Measurements from ENCODE around the gene PARP3.
"Not testable (repeated sequence)": the region's sequence is repeated elsewhere in the genome, so short reads cannot be mapped to it uniquely, and the experiment has no call there.

Gene PARP3

DNA sequence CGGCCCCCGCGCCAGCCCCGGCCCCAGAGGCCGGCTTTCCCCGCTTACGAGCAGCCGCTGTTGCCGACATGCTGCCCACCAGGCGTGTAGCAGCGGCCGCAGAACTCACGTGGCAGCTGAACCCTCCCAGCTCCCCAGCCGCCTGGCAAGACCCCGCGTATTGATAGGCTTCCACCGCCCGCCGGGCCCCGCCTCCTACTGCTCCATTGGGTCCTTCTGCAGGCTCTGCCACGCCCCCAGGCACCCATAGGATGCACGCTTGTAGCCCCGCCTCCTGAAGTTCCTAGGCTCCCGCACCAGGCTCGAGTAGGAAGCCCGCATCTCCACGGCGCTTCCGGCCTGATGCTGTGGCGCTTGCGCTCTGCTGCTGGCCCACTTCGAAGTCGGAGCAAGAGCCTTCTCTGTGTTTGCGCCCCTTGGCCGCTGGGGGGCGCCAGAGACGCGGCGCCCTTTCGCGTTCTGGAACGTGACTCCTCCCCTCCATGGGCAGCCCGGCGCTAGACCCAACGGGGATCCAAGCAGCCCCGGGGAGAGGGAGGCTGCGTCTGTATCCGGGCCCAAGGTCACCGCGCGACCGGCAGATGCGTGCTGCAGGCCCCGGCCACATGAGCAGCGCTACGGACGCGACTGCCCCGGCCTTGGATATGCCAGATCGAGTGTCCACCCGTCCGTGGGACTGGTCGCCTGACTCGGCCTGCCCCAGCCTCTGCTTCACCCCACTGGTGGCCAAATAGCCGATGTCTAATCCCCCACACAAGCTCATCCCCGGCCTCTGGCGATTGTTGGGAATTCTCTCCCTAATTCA is at the start of gene PARP3, which contains the start of gene RRP9:
TSS of gene PARP3 (plus strand) at position 566 of the 805 bp plus-strand sequence. CDS start 993 bp downstream, outside the sequence.
TSS of gene RRP9 (minus strand) at position 107 of the 805 bp plus-strand sequence. CDS start at position 70, 37 bp downstream.
- DNase-seq (ENCODE audit: low read depth in 2 of 2), result peak; percentile 98 to 100

GRCh38 chr3:51894391-51894790 is 47.8 kb upstream of the PARP3 start:
- DNase-seq (ENCODE audit: low read depth in 2 of 2), result no peak

DNA sequence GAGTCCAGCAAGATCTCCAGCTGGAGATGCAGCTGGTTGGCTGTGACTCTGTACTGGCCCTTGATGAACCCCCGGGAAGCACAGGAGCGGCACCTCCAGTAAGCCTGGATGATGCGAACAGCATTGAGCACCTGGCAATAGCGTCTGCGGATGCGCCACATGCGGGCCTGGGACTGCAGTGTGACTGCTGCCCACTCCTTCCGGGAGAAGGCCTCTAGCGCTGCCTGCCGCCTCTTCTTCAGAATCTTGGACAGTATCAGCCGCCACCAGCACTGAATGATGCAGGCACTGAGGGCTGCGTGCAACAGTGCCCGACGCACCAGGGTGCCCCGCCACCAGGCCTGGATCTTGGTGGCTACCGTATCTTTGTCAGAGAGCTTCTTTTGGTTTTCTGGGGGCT is 47.2 kb upstream of the PARP3 start:
- no peak for DNase-seq (ENCODE audit: low read depth in 2 of 2)

DNA sequence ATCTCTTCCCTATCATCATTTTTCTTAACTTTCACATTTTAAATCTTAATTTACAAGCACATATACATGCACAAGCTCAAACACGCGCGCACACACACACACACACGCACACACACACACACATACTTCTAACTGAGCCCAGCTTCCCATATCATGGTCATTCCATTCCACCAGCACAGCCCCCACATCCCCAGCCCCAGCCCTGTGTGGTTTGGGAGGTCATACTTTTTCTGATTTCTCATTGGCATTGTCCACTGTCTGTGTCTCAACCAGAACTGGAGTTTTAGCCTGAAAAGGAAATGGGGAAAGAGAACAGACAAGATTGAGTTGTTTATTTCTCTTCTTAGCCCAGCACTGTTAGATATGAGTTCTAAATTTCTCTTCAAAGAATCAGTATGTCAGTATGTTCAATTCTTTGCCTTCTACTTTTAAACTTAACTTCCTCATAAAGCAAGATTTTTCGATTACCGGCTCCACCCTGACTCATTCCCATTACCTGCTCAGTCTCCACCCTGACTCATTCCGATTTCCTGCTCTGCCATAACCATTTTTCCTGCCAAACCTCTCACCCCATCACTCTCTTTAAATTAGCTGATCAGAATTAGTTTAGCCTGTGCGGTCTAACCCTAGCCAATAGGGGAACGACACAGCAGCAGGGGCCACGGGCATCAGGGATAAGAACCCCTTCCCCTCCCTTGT is 45.4 kb upstream of the PARP3 start:
- DNase-seq (ENCODE audit: low read depth in 2 of 2), result no peak

GRCh38 chr3:51897391-51897790 is 44.8 kb upstream of the PARP3 start:
- DNase-seq (ENCODE audit: low read depth in 2 of 2), result no peak

- not testable (repeated sequence) for DNase-seq (ENCODE audit: low read depth in 2 of 2)
Measured at GRCh38 chr3:51900043-51900442, 42.1 kb upstream of the PARP3 start.

- not testable (repeated sequence) for DNase-seq (ENCODE audit: low read depth in 2 of 2)
Measured at GRCh38 chr3:51902361-51902760, 39.8 kb upstream of the PARP3 start.

DNA sequence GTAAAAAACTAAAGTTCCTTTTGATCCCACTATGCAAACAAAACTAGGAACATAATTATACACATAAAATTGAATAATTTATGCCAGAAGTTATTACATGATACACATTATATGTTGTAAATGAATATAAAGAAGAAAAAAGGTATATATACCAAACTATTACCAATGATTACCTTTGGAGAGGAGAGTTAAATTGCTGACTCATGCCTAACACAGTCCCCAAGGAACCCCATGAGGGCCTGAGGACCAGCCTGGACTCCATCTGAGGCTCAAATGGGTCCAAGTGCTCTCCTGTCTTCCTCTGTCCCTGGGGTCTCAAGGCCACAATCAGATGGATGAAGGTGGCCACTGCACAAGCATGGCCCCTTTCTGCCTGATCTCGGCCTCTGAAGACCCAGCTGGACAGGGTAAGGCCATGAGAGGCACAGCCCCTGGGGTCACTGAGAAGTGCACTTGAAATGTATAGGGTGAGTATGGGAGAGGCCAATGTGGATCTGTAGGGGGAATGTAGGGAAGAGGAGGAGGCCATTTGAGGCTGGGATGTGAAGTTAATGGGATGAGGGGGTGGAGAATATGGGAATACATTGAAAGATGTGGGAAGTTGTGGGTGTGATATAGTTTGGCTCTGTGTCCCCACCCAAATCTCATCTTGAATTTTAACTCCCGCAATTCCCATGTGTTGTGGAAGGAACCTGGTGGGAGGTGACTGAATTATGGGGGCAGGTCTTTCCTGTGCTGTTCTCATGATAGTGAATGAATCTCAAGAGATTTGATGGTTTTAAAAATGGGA is 37.9 kb upstream of the PARP3 start:
- no peak for DNase-seq (ENCODE audit: low read depth in 2 of 2)

GRCh38 chr3:51908026-51908425 is 34.1 kb upstream of the PARP3 start:
- DNase-seq (ENCODE audit: low read depth in 2 of 2), result no peak

DNA sequence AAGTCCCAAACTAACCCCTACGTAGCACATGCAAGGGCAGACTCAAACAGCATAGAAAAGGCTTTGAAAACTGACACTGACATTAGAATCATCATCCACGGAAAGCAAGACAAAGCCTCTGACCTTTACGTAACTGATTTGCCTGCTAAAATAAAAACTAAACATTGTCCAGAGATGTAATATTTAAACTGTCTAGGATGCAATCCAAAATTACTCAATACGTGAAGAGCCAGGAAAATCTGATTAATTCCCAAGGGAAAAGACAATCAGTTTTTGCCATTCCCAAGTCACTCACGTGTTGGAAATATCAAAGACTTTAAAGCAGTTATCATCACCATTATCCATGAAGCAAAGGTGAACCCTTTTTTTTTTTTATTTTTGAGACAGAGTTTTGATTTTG is 25.7 kb upstream of the PARP3 start:
- no peak for DNase-seq (ENCODE audit: low read depth in 2 of 2)

DNA sequence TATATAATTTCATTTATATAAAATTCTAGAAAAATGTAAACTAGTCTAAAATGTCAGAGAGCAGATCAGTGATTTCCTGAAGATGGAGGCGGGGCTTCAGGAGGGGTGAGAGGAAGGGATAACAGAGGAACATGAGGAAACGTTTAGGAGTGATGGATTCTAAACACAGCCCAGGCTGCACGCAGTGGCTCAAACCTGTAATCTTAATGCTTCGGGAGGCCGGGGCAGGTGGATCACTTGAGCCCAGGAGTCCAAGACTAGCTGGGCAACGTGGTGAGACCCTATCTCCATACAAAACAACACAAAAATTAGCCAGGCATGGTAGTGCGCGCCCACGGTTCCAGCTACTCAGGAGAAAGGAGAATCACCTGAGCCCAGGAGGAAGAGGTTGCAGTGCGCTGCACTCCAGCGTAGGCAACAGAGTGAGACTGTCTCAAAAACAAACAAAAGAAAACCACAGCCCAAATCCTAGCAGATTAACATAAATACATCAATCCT is 21.0 kb upstream of the PARP3 start:
- DNase-seq (ENCODE audit: low read depth in 2 of 2), result no peak

GRCh38 chr3:51927061-51927977 is 14.8 kb upstream of the PARP3 start:
- no peak for DNase-seq (ENCODE audit: low read depth in 2 of 2)

GRCh38 chr3:51928438-51928837 is 13.7 kb upstream of the PARP3 start:
- no peak for DNase-seq (ENCODE audit: low read depth in 2 of 2)

GRCh38 chr3:51928981-51929380 is 13.2 kb upstream of the PARP3 start:
- DNase-seq (ENCODE audit: low read depth in 2 of 2), result not testable (repeated sequence)

DNA sequence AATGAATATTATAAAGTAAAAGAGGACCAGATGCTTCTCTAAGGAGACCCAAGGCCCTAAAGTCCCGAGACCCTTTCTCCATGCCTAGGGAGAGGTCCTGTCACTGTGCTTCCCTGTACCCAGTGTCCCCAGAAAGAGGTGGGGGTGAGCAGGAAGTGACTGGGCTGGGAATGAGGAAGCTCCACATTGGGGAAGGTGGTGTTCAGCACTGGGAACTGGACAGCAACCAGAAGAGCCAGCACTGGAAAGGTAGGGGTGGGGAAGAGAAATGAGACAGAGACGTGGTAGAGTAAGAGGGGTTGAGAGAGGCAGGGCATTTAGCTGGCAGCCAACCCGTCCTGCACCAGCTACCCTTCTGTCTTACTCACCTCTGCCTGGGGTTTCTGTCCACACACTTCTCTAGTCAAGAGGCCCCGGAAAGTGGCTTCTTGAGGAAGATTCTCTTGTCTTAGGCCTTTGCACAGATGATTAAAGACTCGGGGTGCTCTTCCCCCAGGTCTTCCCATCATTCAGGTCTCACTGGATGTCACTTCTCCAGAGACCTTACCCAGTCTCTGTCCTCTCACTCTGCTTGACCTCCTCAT is 12.7 kb upstream of the PARP3 start:
- DNase-seq (ENCODE audit: low read depth in 2 of 2), result no peak

DNA sequence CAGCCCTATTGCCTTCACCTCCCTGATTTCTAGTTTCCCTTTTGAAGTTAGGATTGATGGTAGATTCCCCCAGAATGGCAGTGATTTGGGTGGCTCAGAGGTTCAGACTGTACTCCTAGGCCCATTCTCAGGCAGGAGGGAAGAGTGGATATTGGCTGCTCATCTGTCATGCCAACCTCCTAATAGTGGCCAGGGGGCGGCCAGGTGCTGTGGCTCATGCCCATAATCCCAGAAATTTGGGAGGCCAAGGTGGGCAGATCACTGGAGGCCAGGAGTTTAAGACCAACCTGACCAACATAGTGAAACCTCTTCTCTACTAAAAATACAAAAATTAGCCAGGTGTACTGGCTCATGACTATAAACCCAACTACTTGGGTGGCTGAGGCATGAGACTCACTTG is 11.7 kb upstream of the PARP3 start:
- DNase-seq (ENCODE audit: low read depth in 2 of 2), result no peak

- DNase-seq (ENCODE audit: low read depth in 2 of 2), result no peak
Measured at GRCh38 chr3:51931756-51932155, 10.4 kb upstream of the PARP3 start.

DNA sequence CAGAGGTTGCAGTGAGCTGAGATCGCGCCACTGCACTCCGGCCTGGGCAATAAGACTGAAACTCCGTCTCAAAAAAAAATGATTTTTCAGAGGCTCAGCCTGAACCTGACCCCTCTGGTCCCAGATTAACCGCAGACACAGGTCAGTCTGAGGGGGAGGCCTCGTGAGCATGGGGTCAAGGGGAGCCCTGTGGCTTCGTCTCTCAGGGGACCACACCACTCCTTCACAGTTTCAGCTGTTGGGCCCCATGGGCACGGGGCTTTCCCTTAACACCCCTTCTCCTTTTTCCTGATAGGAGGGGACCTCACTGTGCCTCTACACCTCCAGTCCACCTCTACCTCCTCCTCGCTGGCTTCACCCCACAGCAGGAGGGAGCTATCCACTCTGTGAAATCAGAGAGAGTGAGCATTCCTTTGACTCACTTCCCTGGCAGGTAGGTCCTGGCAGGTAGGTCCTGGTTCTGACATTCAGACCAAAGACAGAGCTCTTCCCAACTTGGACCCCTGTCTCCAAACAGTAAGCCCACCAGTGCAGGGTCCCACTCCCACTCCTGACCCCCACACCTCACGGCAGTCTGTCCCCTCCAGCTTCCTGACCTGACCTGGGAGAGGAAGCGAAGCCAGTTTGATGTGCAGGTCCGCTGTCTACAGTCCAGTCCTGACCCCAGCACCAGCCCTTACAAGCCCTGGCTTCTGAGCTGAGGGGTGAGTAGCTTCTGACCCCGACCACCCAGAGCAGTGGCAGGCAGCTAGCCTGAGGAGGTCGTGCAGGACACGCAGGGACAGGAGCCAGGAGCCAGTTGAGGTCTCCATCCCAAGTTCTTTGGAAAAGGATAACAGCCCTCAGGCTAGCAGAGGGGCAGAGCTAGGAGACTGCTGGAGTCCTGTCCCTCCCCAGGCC is 9.4 kb upstream of the PARP3 start:
- no peak for DNase-seq (ENCODE audit: low read depth in 2 of 2)

DNA sequence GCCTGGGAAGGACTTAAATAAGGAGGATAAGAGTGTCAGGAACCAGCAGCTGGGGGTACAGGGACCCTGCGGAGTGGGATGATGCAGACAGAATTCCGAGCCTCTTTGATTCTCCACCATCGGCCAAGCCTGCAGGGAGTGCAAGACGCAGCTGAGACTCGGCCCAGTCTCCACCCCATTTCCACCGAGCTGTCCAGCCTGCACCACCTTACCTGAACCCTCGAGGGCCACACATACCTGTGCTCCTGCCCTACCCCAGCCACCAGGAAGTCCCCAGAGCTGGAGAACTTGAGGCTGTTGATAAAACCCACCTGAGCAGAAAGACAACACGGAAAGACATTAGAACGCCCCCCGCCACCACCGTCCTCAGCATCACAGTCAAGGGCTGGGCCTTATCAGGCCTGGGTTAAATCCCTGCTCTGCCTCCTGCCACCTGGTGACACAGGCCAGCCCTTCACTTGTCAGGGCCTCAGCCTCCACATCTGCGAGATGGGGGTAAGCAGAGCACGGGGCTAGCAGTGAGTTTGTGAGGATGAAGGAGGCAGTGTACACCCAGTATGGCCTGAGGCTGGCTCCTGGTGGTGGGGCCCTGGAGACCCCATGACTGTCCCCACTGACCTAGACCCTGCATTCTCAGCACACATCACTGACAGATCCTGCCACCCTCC is 8.6 kb upstream of the PARP3 start:
- no peak for DNase-seq (ENCODE audit: low read depth in 2 of 2)
